ENCODE measurements around the gene GALNT2.

GALNT2 gene

DNA sequence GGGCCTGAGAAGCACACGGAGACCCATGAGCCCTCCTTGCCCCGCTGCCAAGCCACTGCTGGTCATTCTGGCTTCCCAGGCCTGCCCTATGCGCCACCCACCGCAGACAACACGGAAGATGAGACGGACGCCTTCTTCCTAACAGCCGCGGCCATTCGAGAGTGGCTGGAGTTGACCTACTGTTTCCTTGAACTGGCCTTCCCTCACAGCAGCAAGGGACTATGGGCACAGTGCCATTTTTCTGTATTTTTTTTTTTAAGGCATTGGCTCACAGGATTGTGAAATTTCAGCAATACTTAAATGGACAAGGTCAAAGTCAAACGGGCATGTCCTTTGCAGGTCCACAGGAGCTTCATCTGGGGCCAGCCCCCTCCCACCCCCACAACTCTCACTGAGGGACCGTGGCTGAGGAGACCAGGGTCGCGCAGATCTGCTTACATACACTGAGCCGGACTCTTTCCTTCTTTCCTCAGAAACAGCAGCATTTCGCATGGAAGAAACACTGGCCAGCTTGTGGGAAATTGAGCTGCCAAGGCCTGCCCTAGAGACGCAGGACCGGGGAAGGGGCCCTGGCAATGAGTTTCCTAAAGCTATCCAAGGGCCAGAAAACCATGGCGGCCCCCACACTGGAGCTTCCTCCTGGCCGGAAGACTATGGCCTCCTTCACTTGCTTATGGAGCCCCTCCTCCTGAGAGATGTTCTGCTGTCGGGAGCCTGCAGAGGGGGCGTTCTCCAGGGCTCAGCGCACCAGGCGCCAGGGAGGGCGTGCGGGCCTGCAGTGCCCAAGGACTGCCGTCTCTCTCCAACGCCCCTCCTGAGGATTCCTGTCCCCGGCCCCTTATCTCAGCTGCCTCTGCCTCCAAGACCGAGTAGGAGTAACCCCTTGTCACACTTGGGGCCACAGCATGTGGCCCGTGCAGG is 260.2 kb downstream of the GALNT2 start:
- DNase-seq (ENCODE audit: low read depth): peak; percentile 24
- TF ChIP-seq, protein P1, sequence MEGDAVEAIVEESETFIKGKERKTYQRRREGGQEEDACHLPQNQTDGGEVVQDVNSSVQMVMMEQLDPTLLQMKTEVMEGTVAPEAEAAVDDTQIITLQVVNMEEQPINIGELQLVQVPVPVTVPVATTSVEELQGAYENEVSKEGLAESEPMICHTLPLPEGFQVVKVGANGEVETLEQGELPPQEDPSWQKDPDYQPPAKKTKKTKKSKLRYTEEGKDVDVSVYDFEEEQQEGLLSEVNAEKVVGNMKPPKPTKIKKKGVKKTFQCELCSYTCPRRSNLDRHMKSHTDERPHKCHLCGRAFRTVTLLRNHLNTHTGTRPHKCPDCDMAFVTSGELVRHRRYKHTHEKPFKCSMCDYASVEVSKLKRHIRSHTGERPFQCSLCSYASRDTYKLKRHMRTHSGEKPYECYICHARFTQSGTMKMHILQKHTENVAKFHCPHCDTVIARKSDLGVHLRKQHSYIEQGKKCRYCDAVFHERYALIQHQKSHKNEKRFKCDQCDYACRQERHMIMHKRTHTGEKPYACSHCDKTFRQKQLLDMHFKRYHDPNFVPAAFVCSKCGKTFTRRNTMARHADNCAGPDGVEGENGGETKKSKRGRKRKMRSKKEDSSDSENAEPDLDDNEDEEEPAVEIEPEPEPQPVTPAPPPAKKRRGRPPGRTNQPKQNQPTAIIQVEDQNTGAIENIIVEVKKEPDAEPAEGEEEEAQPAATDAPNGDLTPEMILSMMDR (conservative IDR thresholded peaks at IDR 0.05; ENCODE audit: low read depth, low read length): no peak
- H3K4me3 ChIP-seq (ENCODE audit: low read depth, low read length): no peak overlapping the region

DNA sequence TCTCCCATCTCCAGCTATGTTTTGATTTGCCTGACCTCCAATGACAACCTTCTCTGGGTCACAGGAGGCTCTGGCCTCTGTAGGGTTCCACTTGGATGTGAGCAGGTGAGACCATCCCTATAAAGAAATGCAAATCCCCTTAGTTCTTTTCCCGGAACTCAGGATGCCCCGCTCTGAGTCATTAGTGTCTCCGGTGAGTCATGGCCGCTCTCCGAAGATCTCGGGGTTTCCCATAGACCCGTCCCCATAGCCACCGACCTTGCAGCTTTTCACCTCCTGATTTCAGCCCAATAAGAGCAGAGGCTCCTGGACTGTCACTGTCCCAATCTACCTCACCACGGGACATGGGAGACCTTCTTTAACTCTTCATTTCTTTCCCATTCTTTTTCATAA is 260.9 kb downstream of the GALNT2 start:
- DNase-seq (ENCODE audit: low read depth): peak; percentile 33
- TF ChIP-seq, protein P1 (conservative IDR thresholded peaks at IDR 0.05; ENCODE audit: low read depth, low read length): no peak
- H3K4me3 ChIP-seq (ENCODE audit: low read depth, low read length): no peak overlapping the region

DNA sequence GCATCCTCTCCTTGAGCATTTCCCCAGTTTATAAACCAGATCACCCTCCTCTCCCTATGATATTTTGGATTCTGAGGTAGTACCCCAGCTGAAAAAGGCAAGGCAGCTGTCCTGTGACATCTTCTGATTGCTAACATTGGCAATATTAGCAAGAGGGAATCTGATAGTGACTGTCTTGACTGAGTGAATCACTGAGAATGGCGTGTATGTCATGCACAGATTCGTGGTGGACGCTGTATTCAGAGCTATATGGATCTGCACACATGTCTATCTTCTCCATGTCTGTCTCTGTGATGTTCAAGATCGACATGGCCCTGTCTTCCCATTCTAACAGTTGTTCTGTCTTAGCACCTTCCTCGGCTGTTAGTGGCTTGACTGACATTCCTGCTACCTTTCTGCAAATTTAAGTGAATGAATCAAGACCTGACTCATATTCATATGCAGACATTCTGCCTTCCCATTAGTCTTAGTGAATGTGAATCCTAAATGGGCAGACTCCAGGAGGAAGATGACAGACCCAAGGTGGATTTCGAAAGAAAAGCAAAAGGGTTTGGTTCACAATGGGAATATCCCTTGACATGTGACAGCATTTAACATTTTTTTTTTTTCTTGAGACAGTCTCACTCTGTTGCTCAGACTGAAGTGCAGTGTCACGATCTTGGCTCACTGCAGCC is 261.4 kb downstream of the GALNT2 start:
- H3K4me3 ChIP-seq (ENCODE audit: low read depth, low read length): no peak overlapping the region
- TF ChIP-seq, protein P1 (conservative IDR thresholded peaks at IDR 0.05; ENCODE audit: low read depth, low read length): no peak
- no peak for DNase-seq (ENCODE audit: low read depth)

DNA sequence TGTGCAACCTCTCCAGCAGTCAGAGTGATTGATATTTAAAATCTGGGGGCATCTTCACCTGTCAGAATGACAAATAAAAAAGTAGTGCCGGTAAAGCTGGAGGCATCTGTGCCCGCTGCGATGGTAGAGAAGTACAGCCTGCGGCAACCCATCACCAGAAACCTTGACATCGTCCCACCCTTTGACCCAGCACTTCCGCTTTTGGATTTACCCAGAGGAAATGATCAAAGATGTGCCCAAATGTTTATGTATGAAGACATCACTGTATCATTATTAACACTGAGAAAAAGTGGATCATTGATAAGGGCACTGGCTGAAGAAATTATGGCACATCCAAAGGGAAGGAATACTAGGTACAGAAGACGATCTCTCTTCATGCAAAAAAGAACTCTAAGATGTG is 263.1 kb downstream of the GALNT2 start:
- TF ChIP-seq, protein P1 (conservative IDR thresholded peaks at IDR 0.05; ENCODE audit: low read depth, low read length): no peak
- H3K4me3 ChIP-seq (ENCODE audit: low read depth, low read length): no peak overlapping the region
- DNase-seq (ENCODE audit: low read depth): no peak
